Fibroblast of skin of abdomen (primary cell): ENCODE results near the gene PPP3CA.

Experiments
- DNase-seq: peaks from one replicate; pipeline ENCODE4 v3.0.0-alpha.2; 2013

The PPP3CA gene

DNA sequence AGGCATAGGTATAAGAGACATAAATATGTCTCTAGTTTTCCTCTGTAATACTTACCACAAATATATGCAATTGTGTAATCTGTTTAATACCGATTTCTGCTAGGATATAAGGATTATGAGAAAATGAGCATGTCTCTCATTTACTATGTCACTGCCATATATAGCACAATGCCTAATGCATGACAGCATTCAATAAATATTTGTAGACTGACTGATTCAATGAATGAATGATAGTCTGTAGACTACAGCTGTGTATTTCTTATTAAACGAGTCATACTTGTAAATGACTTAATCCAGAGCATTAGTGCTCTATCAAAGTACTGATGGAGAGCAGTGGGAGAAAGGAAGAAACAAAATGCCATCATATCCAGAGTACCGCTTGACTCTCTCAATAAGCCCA, 175.6 kb downstream of the PPP3CA start:
- peak; percentile 65 for DNase-seq

DNA sequence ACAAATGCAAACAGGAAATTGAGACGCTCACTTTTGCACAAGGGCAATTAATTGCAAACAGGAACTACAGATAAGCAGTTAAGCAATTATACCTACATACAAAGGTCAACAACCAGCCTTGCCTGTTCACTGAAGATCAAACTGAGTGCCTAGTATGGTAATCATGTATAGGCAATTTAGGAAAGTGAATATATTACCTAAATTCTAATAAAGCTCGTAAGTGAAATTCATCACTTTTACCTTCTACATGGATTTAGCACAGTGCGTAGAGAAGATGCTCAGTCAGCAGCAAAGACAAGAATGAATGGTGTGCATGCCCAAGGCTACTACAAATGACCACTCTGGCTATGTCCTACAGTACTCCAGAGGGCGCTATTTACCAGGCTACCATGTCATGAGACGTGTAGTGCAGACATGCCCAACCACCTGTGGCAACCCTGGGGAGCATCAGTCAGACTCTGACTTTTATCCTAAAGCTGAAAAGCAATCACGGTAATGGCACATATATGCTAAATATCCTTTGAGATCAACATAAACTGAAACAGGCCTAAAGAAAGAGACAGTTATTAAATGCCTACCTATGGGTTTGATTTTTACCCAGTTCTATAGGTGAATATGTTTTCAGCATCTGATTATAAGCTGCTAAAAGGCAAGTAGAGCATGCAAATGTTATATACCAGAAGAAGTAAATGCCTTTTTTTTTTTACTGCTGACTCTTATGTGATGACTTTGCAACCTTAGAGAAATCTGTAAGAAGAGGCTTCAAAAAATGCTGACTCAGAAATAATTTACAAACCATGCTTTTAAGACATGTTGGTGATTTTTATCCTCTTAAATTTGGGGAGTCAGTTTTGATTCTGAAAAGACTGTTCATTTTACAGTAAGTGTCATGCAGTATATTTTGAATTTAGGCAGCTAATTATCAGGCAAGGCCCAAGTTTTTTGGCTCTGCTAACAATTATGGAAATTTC, 178.0 kb downstream of the PPP3CA start:
- DNase-seq, result peak; percentile 57

DNA sequence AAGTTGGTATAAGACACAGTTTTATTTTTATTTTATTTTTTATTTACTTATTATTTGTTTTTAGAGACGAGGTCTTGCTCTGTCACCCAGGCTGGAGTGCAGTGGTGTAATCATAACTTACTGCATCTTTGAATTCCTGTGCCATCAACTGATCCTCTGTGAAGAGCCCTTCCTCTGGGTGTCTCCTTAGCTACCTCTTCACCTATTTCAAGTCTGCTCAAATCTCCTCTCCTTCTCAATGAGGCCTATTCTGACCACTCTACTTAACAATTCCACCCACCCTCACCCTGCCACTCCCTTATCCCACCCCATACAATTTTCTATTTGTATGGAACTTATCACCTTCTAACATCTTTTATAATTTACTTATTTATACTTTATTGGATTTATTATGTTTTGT, 183.4 kb downstream of the PPP3CA start:
- no peak for DNase-seq

DNA sequence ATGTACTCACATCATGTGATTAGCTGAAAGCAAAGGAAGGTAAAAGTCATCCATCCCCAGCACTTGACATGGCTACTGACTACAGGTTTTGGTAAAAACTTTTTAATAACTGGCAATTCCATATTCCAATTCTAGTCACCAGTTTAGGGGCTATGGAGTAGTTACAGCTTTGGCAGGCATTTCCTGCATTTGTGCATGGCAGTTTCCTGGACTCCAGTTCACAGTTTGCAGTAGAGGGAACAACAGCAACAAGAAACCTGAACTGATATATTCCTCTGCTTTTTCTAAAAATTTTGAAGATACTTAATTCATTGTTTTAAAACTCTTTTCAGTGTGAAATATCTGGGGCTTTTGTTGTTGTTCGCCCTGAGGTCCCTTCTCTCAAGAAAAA, 184.3 kb downstream of the PPP3CA start:
- DNase-seq, result no peak

DNA sequence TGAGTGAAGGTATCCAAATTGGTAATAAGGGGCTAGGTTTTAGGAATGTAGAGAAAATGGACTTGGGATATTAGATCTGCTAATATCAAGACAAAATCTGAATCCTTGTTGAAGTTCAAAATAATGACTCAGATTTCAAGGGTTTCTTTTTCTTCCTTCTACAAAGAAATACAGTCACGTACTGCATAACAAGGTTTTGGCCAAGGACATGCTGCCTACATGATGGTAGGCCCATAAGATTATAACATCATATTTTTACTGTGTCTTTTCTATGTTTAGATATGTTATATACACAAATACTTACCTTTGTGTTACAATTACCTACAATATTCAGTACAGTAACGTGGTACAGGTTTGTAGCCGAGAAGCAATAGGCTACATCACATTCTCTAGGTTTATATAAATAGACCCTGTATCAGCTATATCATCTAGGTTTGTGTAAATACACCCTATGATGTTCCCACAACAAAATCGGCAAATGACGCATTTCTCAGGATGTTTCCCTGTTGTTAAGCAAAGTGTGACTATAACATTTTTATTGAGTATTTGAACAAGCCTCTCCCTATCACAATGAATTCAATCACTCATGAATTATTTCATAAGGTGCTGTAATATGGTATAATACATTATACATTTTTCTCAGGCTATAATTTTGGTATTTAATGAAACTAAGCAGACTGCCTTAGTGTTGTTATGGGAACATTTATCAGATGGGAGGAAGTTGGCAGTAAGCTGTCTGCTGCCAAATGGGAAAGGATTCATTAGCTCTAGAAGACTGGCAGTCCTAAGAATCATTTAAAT, 186.3 kb downstream of the PPP3CA start:
- DNase-seq, result no peak

DNA sequence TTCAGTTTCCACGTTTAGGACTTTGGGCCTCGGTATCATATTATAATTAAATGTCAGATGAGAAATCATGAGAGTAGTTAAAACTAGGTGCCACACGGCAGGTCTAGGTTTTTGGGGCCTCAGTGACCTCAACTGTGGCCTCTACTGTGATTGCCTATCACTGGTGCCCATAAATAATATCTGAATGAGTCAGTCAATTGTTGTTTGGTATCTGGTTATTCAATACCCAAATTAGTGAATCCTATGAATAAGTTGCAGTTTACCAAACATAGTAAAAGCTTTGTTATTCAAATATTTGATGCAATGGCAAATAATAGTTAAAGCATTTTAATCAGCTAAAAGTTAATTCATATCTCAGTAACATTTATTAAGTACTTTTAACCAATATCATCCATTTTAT, 188.8 kb downstream of the PPP3CA start:
- no peak for DNase-seq

DNA sequence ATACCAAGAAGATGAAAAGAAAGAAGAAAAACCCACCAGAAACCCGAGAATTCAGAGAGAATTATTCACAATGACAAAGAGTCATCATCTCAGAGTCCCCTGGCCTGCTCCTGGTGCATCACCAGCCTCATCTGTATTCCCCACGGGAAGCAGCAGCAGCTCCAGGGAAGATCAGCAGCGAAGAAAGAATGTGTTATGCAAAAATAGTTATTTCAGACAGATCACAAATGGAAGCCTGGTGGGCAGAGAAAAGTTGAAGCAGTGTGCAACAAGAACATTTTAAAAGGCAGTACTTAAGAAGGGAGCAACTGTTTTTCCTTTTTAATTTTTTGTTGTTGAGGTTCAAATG, 189.2 kb downstream of the PPP3CA start:
- peak; percentile 41 for DNase-seq

DNA sequence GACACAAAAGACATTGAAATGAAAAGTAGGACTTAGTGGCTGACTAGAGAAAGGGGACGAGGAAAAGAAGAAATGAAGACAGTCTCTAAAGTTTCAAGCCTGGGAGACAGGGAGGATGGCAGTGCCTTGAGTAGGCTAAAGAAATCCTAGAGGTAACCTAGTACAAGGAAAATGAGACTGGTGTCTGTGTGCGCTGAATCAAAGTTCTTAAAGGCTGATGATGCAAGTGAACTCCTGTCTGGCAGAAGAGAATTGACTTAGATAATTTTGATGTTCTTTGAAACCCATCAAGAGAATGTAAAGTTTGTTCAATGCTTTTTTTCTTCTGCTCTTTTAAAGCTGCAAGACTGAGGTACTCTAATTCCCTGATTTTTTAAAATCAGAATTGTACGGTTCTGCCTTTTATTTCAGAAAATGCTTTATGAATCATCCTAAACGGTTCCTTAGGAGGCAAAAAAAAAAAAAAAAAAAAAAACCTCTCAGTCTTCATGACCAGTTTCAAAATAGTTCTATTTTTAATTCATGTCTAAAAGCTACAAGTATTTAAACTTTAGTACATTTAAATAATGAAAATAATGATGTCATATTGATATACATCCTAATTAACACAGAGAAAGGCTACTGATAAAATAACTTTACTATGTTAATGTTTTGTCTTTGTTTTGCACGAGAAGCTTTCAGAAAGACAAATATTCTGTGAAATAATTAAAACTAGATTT, 189.8 kb downstream of the PPP3CA start:
- DNase-seq, result no peak

DNA sequence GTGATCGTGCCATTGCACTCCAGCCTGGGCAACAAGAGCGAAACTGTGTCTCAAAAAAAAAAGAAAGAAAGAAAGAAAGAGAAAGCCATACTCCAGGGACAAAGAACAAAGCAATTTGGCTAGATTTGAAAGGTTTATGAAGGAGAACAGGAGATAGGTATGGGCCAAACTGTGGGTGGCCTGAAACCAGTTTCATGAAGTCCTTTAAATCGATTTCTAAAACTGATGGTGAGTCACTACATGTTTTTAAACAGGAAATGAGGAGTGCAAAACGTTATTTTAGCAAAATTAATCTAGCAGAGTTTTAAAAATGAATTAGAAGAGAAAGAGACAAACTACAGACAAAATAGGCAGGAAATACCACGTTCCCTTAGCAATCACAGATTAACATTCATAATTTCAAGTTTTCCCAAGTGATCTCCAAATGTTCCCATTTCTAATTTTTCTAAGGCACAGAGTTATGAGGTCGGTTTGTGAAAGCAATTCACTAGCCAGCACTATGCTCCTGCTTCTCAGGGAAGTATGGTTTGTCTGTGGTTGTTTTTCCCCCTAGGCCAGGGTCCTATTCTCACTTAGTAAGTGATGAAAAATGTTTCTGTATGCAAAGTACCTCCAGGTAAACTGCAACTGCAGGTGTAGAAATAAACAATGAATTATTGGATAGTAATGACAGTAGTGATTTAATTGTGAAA, 190.6 kb downstream of the PPP3CA start:
- no peak for DNase-seq

DNA sequence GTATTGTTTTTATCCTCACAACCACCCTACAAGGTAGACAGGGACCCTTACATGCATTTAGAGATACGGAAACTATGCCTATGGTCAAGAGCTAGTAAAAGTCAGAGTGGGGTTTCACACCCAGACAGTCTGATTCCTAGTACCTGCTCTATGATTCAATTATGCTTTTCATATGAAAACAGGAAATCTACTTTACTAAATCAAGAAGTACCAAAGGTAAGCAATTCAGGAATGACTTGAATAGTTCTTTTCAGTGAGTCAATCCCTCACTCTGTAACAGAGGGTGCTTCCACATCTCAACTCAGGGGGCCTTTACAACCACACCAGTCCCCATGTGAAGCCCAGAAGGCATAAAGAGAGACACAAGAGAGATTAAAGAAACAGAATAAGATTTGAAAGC, 191.4 kb downstream of the PPP3CA start:
- no peak for DNase-seq

DNA sequence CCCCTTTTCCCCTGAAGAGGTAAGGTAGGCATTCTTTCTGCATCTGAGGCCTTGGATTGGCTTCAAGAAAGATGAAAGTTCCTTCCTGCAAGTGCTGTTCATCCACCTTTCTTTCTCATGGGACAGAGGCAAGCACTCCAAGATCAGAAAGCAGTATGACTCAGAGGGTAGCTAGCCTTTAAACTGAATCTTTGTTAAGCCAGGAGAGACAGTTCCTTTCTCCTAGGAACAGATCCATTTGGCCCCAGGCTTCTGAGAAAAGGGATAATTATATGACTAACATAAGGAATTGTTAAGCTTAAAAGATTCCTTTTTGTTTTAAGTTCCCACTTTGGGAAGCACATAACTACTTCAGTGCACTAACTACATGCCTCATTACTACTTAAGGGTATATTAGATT, 192.0 kb downstream of the PPP3CA start:
- peak; percentile 42 for DNase-seq

DNA sequence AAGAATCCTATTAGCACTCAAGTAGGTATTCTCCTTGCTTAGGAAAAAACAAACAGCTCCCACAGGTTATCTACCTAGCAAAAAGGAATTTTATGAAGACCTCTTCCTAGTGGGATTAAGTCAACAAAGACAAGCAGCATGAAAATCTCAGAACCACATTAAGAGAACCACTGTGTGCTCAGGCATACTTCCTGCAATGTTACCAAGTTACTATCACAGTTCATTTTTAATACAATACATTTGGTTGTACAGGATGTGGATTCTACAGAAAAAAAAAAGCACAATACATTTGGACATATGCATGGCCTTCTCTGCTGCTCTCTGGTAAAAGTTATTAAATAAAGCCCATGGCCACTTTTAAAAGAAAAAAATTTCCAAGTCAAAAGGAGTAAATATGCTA, 193.7 kb downstream of the PPP3CA start:
- no peak for DNase-seq

DNA sequence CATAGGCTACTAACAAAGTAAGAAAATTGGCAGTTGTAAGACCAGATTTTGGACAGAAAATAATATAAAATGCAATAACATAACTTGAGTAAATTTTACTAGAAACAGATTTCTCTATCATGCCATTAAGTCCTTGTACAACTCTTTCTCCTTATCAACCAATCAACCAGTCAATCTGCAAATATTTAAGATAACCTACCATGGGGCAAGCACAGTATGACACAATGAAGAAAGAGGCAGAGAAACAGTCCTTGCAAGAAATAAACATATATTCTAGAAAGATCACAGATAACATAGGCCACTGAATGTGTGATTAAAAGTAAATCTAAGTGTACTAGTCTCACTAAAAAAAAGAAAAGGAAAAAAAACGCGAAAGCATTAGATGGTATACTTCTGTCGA, 194.8 kb downstream of the PPP3CA start:
- DNase-seq, result no peak

DNA sequence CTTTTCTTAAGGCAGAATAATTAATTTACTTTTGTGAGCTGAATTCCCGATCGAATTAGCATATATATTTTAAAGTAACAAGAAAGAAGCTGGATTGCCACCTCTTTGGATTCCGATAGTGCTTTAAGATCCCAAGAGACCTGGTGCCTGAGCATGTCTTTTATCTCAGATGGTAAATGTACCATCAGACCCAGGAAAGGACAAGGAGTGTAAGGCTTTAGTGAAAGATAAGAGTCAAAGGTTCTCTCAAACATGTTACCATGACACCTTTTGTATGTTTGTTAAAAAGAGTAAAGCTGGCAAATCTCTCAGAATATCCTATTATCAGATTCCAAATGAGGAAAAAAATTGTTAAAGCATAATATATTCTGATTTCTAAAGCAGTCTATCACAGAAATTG, 198.8 kb downstream of the PPP3CA start:
- DNase-seq, result no peak

DNA sequence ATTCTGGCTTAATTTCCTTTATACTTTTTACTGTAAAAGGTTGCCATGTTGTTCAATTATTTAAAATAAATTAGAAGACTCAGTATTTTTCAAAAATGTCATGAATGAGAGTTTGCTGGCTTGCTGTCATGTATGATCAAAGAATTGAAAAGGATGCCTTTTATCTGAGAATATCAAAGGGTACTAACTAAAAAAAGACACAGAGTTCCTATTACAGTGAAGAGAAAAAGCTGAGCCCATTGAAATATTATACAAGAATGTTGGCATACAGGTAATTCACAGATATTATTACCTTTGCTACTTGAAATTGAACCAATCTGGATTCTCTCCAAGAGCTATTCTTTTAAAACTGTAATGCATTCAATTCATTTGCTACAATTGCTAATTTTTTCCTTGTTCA, 200.0 kb downstream of the PPP3CA start:
- DNase-seq, result no peak

DNA sequence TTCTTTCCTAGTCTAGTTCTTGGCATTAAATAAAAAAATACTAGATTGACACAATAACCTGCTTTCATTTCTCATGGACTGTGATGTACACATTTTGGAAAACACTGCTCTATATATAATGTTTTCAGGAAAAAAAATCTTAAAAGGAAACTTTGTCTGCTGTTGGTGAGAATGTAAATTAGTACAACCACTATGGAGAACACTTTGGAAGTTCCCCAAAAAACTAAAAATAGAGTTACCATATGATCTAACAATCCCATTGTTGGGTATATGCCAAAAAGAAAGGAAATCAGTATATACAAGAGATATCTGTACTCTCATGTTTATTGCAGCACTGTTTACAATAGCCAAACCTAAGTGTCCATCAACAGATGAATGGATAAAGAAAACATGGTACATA, 202.3 kb downstream of the PPP3CA start:
- no peak for DNase-seq

DNA sequence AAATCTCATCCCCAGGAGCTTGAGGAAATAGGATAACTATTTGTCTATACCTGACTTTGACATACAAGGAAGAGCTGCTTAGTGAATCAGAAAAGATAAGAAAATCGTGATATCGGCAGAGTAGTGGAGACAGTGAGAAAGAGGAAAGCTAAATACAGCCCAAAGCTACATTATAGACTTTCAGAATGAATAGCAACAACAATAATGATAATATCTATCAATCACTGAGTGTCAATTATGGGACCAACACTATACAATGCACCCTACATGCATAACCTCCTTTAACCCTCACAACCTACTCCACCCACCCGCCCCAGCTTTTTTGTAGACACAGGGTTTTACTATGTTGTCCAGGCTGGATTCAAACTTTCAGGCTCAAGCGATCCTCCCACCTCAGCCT, 205.1 kb downstream of the PPP3CA start:
- DNase-seq, result no peak

DNA sequence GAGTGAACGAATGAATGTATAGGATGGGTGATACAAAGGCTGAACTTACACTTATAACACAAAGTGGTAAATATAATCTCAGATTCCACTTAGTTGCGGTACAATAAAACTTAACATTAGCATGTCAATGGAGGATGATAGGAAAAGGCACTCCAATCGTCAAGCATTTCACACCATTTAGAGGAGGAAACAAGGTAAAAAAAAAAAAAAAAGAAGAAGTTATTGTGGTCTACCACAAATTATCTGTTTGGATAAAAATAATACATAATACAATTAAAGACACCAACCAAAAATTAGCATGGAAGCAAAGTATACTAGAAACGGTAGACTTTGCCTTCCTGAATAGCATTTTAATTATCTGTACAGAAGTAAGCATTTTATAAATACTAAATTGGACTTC, 205.5 kb downstream of the PPP3CA start:
- DNase-seq, result no peak

DNA sequence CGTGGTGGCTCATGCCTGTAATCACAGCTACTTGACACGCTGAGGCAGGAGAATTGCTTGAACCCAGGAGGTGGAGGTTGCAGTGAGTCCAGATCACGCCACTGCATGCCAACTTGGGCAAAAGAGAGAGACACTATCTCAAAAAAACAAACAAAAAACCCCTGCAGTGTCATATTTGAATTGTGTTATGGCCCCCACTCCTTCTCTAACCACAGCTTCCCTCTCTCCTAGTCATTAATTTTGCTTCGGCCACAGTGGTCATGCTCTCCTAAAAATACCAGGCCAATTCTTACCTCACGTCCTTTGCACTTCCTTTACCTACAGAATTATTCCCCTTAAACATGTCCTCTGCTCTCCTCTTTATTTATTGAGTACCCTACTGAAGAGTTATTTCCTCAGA, 206.1 kb downstream of the PPP3CA start:
- no peak for DNase-seq

DNA sequence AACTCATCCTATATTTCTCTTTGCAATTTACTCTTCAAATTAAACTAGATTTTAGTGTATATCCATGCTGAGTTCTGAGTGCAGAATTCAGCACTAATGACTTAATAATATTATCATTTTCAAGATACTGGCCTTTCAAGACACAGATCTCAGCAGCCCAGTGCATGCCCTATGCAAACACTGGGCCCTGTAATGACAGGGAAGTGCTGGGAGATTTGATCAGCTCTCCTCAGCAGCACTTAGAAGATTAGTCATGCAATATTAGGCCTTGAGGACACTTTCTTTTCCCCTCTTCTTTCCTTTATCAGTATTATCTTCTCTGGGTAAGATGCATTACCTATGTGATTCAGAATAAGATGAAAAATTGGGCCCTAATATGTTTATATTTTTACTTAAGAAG, 207.1 kb downstream of the PPP3CA start:
- DNase-seq, result no peak

DNA sequence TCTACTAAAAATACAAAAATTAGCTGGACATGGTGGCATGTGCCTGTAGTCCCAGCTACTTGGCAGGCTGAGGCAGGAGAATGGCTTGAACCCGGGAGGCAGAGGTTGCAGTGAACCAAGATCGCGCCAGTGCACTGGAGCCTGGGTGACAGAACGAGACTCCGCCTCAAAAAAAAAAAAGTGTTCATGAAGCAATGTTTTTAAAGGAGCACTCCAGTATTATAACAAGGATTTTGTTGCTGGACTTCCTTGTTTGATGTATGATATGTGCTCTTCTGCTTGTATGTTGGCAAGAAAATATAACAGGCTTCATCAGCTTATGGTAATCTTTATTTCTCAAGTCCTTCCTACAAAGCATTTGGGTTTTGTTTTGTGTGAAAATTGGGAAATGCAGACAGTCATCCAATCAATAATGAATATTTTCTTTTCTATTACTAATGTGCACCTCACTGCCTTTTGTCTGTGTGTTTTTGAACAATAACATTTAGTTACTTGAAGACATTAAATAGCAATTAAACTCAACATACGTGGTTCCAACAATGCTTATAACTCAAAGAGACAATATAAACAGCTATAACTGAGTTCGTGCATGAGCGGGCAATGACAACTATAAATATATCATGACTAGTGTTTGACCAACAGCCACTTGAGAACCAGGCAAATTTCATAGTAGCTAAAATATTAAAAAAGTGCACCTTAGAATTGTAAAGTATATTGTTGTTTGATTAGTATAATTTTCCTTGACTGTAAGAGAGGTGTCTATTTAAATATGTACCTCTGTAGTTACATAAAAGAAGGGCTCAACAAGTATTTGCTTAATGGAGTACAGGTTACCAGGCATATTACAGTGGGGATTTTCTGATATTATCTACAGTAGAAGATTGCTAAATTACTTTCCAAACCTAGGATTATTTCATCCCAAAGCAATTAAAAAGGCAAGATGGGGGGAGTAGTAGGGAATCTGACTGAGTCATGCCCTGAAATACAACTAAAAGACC, 210.7 kb downstream of the PPP3CA start:
- no peak for DNase-seq
